ENCODE data around the gene LDB3. TPM values are rescaled to one million over a fixed set of nuclear protein-coding genes. Genes with fewer than 3 reads are reported as not detected.

LDB3 gene
- total and polyA plus RNA-seq, 2 experiments from 2014 or later, result 0.05 to 0.11 TPM

GRCh38 chr10:86686972-86687371 lies 18.7 kb downstream of the LDB3 start:
- no peaks in the 10 kb centered on the region for H3K36me3 ChIP-seq (ENCODE audit: low read depth)
- no peaks in the 10 kb centered on the region for H3K27me3 ChIP-seq (replicated peaks; ENCODE audit: insufficient read depth)
- in situ Hi-C loops (cut with MboI), result no loop called here
- H3K4me2 ChIP-seq (ENCODE audit: unreplicated experiment), result no peak overlapping the region
- no peaks in the 10 kb centered on the region for H4K20me1 ChIP-seq (ENCODE audit: insufficient read depth)
- peaks cover 4% of the 10 kb centered on the region; the same call in 1 of the 2 replicates for H3F3A ChIP-seq (ENCODE audit: insufficient read depth)
- no peaks in the 10 kb centered on the region for H3K79me2 ChIP-seq (ENCODE audit: insufficient read depth)
- H2AFZ ChIP-seq, result 0 out of 2 replicates have a peak overlapping the region, but pooled peaks have one; percentile 64
- no peak overlapping the region for H3K4me3 ChIP-seq
- H3K27ac ChIP-seq, result no peak overlapping the region
- 80 to 84% methylated on average over 19 of the region's 19 CpGs for WGBS, 2 experiments (ENCODE audit: low coverage in 1 of 2, low lambda C conversion rate in 2 of 2, missing lambda C conversion rate in 2 of 2)
- DNase-seq, result no peak
- peaks cover 15% of the 10 kb centered on the region for H3K4me1 ChIP-seq (ENCODE audit: insufficient read depth)
- no peak for TF ChIP-seq EZH2phosphoT487 (IDR thresholded peaks at IDR 0.05; ENCODE audit: insufficient read depth, low read depth)
- TF ChIP-seq EZH2 (IDR thresholded peaks at IDR 0.05; ENCODE audit: insufficient read depth, poor library complexity, severe bottlenecking), result no peak
- no peak overlapping the region for H3K9ac ChIP-seq
- H3K9me3 ChIP-seq (ENCODE audit: low read depth), result no peaks in the 10 kb centered on the region
- H3K9me2 ChIP-seq (ENCODE audit: insufficient read depth), result no peaks in the 10 kb centered on the region

- no peak for TF ChIP-seq EZH2 (IDR thresholded peaks at IDR 0.05; ENCODE audit: insufficient read depth, poor library complexity, severe bottlenecking)
- no peak for TF ChIP-seq EZH2phosphoT487 (IDR thresholded peaks at IDR 0.05; ENCODE audit: insufficient read depth, low read depth)
- no peaks in the 10 kb centered on the region for H3K9me3 ChIP-seq (ENCODE audit: low read depth)
- peak overlapping the region; percentile 59; the same call in 1 of the 2 replicates for H3K27ac ChIP-seq
- in situ Hi-C loops (cut with MboI), result no loop called here
- peaks cover 4% of the 10 kb centered on the region; the same call in 1 of the 2 replicates for H3F3A ChIP-seq (ENCODE audit: insufficient read depth)
- H3K36me3 ChIP-seq (ENCODE audit: low read depth), result no peaks in the 10 kb centered on the region
- H3K9ac ChIP-seq, result peak overlapping the region; percentile 40; the same call in 1 of the 2 replicates
- peaks cover 15% of the 10 kb centered on the region for H3K4me1 ChIP-seq (ENCODE audit: insufficient read depth)
- 10 to 17% methylated on average over 3 to 4 of the region's 4 CpGs for WGBS, 2 experiments (ENCODE audit: low coverage in 1 of 2, low lambda C conversion rate in 2 of 2, missing lambda C conversion rate in 2 of 2)
- DNase-seq, result peak; percentile 79
- H2AFZ ChIP-seq, result peak overlapping the region; percentile 64
- H3K79me2 ChIP-seq (ENCODE audit: insufficient read depth), result no peaks in the 10 kb centered on the region
- peak overlapping the region; percentile 30 for H3K4me3 ChIP-seq
- H3K4me2 ChIP-seq (ENCODE audit: unreplicated experiment), result peak overlapping the region; percentile 47
- no peaks in the 10 kb centered on the region for H3K27me3 ChIP-seq (replicated peaks; ENCODE audit: insufficient read depth)
- no peaks in the 10 kb centered on the region for H4K20me1 ChIP-seq (ENCODE audit: insufficient read depth)
- H3K9me2 ChIP-seq (ENCODE audit: insufficient read depth), result no peaks in the 10 kb centered on the region
These were observed 19.4 kb downstream of the LDB3 start for GRCh38 chr10:86687750-86688149.

- H3K9me3 ChIP-seq (ENCODE audit: low read depth), result no peaks in the 10 kb centered on the region
- TF ChIP-seq EZH2phosphoT487 (IDR thresholded peaks at IDR 0.05; ENCODE audit: insufficient read depth, low read depth) (no peak), EZH2 (IDR thresholded peaks at IDR 0.05; ENCODE audit: insufficient read depth, poor library complexity, severe bottlenecking) (no peak)
- WGBS, 2 experiments (ENCODE audit: low coverage in 1 of 2, low lambda C conversion rate in 2 of 2, missing lambda C conversion rate in 2 of 2), result 3 to 9% methylated on average over 8 of the region's 8 CpGs
- H3F3A ChIP-seq (ENCODE audit: insufficient read depth), result peaks cover 4% of the 10 kb centered on the region; the same call in 1 of the 2 replicates
- H2AFZ ChIP-seq, result peak overlapping the region; percentile 64
- in situ Hi-C loops (cut with MboI), result no loop called here
- no peaks in the 10 kb centered on the region for H3K27me3 ChIP-seq (replicated peaks; ENCODE audit: insufficient read depth)
- H3K27ac ChIP-seq, result peak overlapping the region; percentile 59; the same call in 1 of the 2 replicates
- H3K4me1 ChIP-seq (ENCODE audit: insufficient read depth), result peaks cover 15% of the 10 kb centered on the region
- DNase-seq, result peak; percentile 83
- peak overlapping the region; percentile 40; the same call in 1 of the 2 replicates for H3K9ac ChIP-seq
- H3K9me2 ChIP-seq (ENCODE audit: insufficient read depth), result no peaks in the 10 kb centered on the region
- peak overlapping the region; percentile 18 for H3K4me3 ChIP-seq
- H4K20me1 ChIP-seq (ENCODE audit: insufficient read depth), result no peaks in the 10 kb centered on the region
- no peaks in the 10 kb centered on the region for H3K36me3 ChIP-seq (ENCODE audit: low read depth)
- H3K79me2 ChIP-seq (ENCODE audit: insufficient read depth), result no peaks in the 10 kb centered on the region
- H3K4me2 ChIP-seq (ENCODE audit: unreplicated experiment), result peak overlapping the region; percentile 47
These were observed 20.1 kb downstream of the LDB3 start for GRCh38 chr10:86688398-86688921.

GRCh38 chr10:86689146-86689545 lies 20.8 kb downstream of the LDB3 start:
- in situ Hi-C loops (cut with MboI), result no loop called here

More at GRCh38 chr10:86689146-86689545, 20.8 kb downstream of the LDB3 start:
- H2AFZ ChIP-seq, result peak overlapping the region; percentile 64
- H3F3A ChIP-seq (ENCODE audit: insufficient read depth), result peaks cover 4% of the 10 kb centered on the region; the same call in 1 of the 2 replicates
- no peaks in the 10 kb centered on the region for H3K79me2 ChIP-seq (ENCODE audit: insufficient read depth)
- DNase-seq, result no peak
- WGBS, 2 experiments (ENCODE audit: low coverage in 1 of 2, low lambda C conversion rate in 2 of 2, missing lambda C conversion rate in 2 of 2), result 83 to 88% methylated on average over 9 to 13 of the region's 13 CpGs
- no peak for TF ChIP-seq EZH2 (IDR thresholded peaks at IDR 0.05; ENCODE audit: insufficient read depth, poor library complexity, severe bottlenecking)
- TF ChIP-seq EZH2phosphoT487 (IDR thresholded peaks at IDR 0.05; ENCODE audit: insufficient read depth, low read depth), result no peak
- H3K9me2 ChIP-seq (ENCODE audit: insufficient read depth), result no peaks in the 10 kb centered on the region
- H3K27ac ChIP-seq, result no peak overlapping the region
- H3K4me1 ChIP-seq (ENCODE audit: insufficient read depth), result peaks cover 15% of the 10 kb centered on the region
- no peaks in the 10 kb centered on the region for H3K9me3 ChIP-seq (ENCODE audit: low read depth)
- no peaks in the 10 kb centered on the region for H3K27me3 ChIP-seq (replicated peaks; ENCODE audit: insufficient read depth)
- H3K9ac ChIP-seq, result no peak overlapping the region
- H3K4me3 ChIP-seq, result no peak overlapping the region
- no peaks in the 10 kb centered on the region for H4K20me1 ChIP-seq (ENCODE audit: insufficient read depth)
- no peak overlapping the region for H3K4me2 ChIP-seq (ENCODE audit: unreplicated experiment)
- no peaks in the 10 kb centered on the region for H3K36me3 ChIP-seq (ENCODE audit: low read depth)
